DLD1 (cell line): ENCODE data around the gene SALL4.
"Not testable (repeated sequence)": the region's sequence is repeated elsewhere in the genome, so short reads cannot be mapped to it uniquely, and the experiment has no call there.

ENCODE experiments used
- in situ Hi-C: cut with HindIII; loops from 2 replicates; pipeline ENCODE4 v1.10.0; 2017; ENCODE audit warnings: low sequenced_read_pairs

Gene SALL4

DNA sequence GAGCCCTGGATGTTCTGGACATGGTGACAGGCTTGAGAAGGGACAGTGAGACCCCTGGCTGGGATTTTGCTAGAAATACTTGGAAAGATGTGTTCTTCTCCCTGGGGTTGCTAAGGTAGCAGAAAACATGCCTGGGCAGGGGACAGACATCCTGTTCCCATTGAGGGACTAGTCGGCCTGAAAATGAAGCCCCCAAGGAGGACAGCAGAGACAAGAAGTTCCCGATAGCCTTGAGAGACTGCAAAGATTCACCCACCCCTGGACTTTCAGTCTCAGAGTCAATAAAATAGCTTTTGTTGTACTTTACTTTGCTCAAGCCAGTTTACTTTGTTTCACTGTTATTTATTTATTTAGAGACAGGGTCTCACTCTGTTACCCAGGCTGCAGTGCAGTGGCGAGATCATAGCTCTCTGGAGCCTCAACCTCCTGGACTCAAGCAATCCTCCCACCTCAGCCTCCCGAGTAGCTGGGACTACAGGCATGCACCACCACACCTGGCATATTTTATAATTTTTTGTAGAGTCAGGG is 62.5 kb downstream of the SALL4 start:
- in situ Hi-C loops = no loop called here

GRCh38 chr20:51738877-51739447 is 63.4 kb downstream of the SALL4 start:
- in situ Hi-C loops = no loop called here

DNA sequence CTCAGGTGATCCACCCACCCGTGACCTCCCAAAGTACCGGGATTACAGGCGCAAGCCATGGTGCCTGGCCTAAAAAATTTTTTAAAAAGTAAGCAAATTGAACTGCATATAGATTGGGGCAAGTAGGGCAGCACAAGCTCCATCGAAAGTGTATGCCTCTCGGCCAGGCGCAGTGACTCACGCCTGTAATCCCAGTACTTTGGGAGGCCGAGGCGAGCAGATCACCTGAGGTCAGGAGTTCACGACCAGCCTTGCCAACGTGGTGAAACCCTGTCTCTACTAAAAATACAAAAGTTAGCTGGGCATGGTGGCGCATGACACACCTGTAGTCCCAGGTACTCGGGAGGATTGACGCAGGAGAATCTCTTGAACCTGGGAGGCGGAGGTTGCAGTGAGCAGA is 64.1 kb downstream of the SALL4 start:
- in situ Hi-C loops = not testable (repeated sequence)

GRCh38 chr20:51736947-51737346 is 65.4 kb downstream of the SALL4 start:
- in situ Hi-C loops = no loop called here

- in situ Hi-C loops = no loop called here
These were observed 66.4 kb downstream of the SALL4 start for GRCh38 chr20:51735728-51736600.

- in situ Hi-C loops = no loop called here
These were observed 67.2 kb downstream of the SALL4 start for GRCh38 chr20:51734876-51735720.

DNA sequence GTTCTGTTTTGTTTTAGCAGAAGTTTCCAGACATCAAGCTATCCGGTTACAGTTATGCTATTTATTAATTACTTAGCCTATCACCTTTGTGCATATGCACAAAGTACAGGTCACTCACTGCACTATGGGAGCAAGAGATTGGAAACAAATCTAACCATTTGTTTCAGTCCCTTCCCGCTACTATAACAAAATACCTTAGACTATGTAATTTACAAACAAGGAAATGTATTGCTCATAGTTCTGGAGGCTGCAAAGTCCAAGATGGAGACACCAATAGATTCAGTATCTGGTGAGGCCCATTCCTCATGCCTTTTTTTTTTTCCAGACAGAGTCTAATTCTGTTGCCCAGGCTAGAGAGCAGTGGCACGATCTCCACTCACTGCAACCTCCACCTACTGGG is 69.3 kb downstream of the SALL4 start:
- in situ Hi-C loops = no loop called here
